Tibial nerve (tissue), 4 donors: ENCODE data around the gene FAM227A. TPM values are rescaled to one million over a fixed set of nuclear protein-coding genes. Genes with fewer than 3 reads are reported as not detected.

Source experiments
- DNase-seq, 2 donors: peaks; one replicate each; pipeline ENCODE4 v3.0.0-alpha.2; 2019; ENCODE audit warnings: low spot score in 2 of 2
- H3K27ac ChIP-seq, 4 donors: fragments of 200-600 bp; sonication (generic) in 3 of 4; one replicate each; pipeline ENCODE4 v1.5.1; 2017 to 2019; ENCODE audit warnings: mild to moderate bottlenecking in 1 of 4
- H3K27me3 ChIP-seq, 2 donors: fragments of 200-600 bp; sonication (generic) in 1 of 2; one replicate each; pipeline versions ENCODE4 v1.5.1 to v1.6.0; 2017 to 2019
- H3K36me3 ChIP-seq, 3 donors: fragments of 200-600 bp; sonication (generic); one replicate each; pipeline ENCODE4 v1.5.1; 2018 to 2019
- H3K4me1 ChIP-seq, 4 donors: fragments of 200-600 bp; sonication (generic) in 3 of 4; one replicate each; pipeline ENCODE4 v1.5.1; 2017 to 2019
- H3K4me3 ChIP-seq, 4 donors: fragments of 200-600 bp; sonication (generic) in 3 of 4; one replicate each; pipeline ENCODE4 v1.5.1; 2017 to 2019; ENCODE audit warnings: mild to moderate bottlenecking in 1 of 4, moderate library complexity in 1 of 4
- H3K9me3 ChIP-seq, 4 donors: fragments of 200-600 bp; sonication (generic) in 3 of 4; one replicate each; pipeline ENCODE4 v1.5.1; 2017 to 2019
- CTCF ChIP-seq, 5 experiments: fragments of 200-600 bp in 3 of 5; fragments of 450-650 bp in 2 of 5; sonication (generic) in 3 of 5; IDR thresholded peaks; one replicate each; pipeline ENCODE4 v1.5.1; 2016 to 2019; ENCODE audit warnings: antibody characterized with exemption in 5 of 5, mild to moderate bottlenecking in 3 of 5, moderate library complexity in 2 of 5
- EP300 ChIP-seq, 2 donors: sonication (generic); formaldehyde crosslinking; IDR thresholded peaks; one replicate each; pipeline ENCODE4 v1.6.1; 2017; ENCODE audit warnings: antibody characterized with exemption in 2 of 2, mild to moderate bottlenecking in 1 of 2
- POLR2A ChIP-seq, 2 donors: fragments of 450-650 bp; IDR thresholded peaks; one replicate each; pipeline ENCODE4 v1.6.1; 2017; ENCODE audit warnings: antibody characterized with exemption in 2 of 2, mild to moderate bottlenecking in 2 of 2, moderate library complexity in 2 of 2
- WGBS, 2 donors: methylation state at CpG; one replicate each; pipeline ENCODE4 v1.1.5; 2018; 5-methylcytosine and 5-hydroxymethylcytosine counted together
- total RNA-seq, 4 donors: library from RNA; depleted of rRNA; stranded (reverse); fragments of >200 nt; gene quantifications; one replicate each; pipeline ENCODE4 v1.1.0, GENCODE V29; 2016

Gene FAM227A
- total RNA-seq, result 10 to 100 TPM in 2 of 4 donors, 1 to 10 TPM in 2; 1.3 to 10.2 (median 6.7) TPM

- peak within 1 kb of the TSS; percentile 77 to 98 (median 87) for H3K27ac ChIP-seq
- no peaks in the 10 kb centered on the region for H3K27me3 ChIP-seq
- WGBS, 2 donors, result 0 to 1% methylated on average over 33 to 52 of the region's 66 CpGs
- peak; percentile 73 to 77 for DNase-seq
- peak within 1 kb of the TSS; percentile 59 to 98 (median 84) for H3K4me3 ChIP-seq
- no peaks in the 10 kb centered on the region for H3K9me3 ChIP-seq
- peaks cover 0 to 28% (median 2%) of the 10 kb centered on the region in 4 donors for H3K4me1 ChIP-seq
- peaks cover 0 to 12% (median 2%) of the 10 kb centered on the region in 3 donors for H3K36me3 ChIP-seq
- TF ChIP-seq EP300 (IDR thresholded peaks at IDR 0.05) (peak; percentile 80 to 86), CTCF (IDR thresholded peaks at IDR 0.05) (peak in 2 of 5 experiments; percentile 27 to 55), POLR2A (IDR thresholded peaks at IDR 0.05) (peak; percentile 6 to 70)
Observed at GRCh38 chr22:38656256-38657044, at the start of gene FAM227A, which contains the start of gene CBY1. FAM227A (minus strand) TSS chr22:38656392; CDS start chr22:38650168, 6,224 bp downstream. CBY1 (plus strand) TSS chr22:38656638; CDS start chr22:38668055, 11,417 bp downstream.

GRCh38 chr22:38705235-38706100, 49.3 kb upstream of the FAM227A start, which contains the start of gene GTPBP1:
GTPBP1 (plus strand) TSS chr22:38705944; CDS start chr22:38705956, 12 bp downstream.
- 0 to 1% methylated on average over 50 to 54 of the region's 55 CpGs for WGBS, 2 donors
- peak; percentile 83 to 97 for TF ChIP-seq POLR2A (IDR thresholded peaks at IDR 0.05)
- peak; percentile 90 to 92 for TF ChIP-seq EP300 (IDR thresholded peaks at IDR 0.05)
- peak in 4 of 5 experiments; percentile 5 to 44 (median 19) for TF ChIP-seq CTCF (IDR thresholded peaks at IDR 0.05)
- H3K36me3 ChIP-seq, result peaks cover 0 to 11% (median 0%) of the 10 kb centered on the region in 3 donors
- peak within 1 kb of the TSS; percentile 66 to 100 (median 95) for H3K4me3 ChIP-seq
- H3K4me1 ChIP-seq, result peaks cover 0 to 44% (median 26%) of the 10 kb centered on the region in 4 donors
- peak within 1 kb of the TSS; percentile 93 to 99 (median 96) for H3K27ac ChIP-seq
- H3K27me3 ChIP-seq, result no peaks in the 10 kb centered on the region
- H3K9me3 ChIP-seq, result no peaks in the 10 kb centered on the region
- peak; percentile 98 to 99 for DNase-seq

- Histone ChIP-seq H3K4me3 (peak overlapping the region; percentile 15 to 49 (median 30)), H3K27me3 (no peaks in the 10 kb centered on the region), H3K36me3 (peaks cover 0 to 5% (median 0%) of the 10 kb centered on the region in 3 donors), H3K4me1 (peaks cover 0 to 47% (median 28%) of the 10 kb centered on the region in 4 donors), H3K27ac (peak overlapping the region; percentile 79 to 94 (median 88)), H3K9me3 (no peaks in the 10 kb centered on the region)
- DNase-seq, result no peak
- WGBS, 2 donors, result 8 to 12% methylated on average over 10 of the region's 10 CpGs
- TF ChIP-seq EP300 (IDR thresholded peaks at IDR 0.05) (no peak), POLR2A (IDR thresholded peaks at IDR 0.05) (no peak), CTCF (IDR thresholded peaks at IDR 0.05) (no peak)
Observed at GRCh38 chr22:38704654-38705234, 48.6 kb upstream of the FAM227A start.

- H3K4me1 ChIP-seq, result peaks cover 0 to 57% (median 43%) of the 10 kb centered on the region in 4 donors
- peak; percentile 94 to 96 for DNase-seq
- peak within 1 kb of the TSS; percentile 58 to 94 (median 88) for H3K4me3 ChIP-seq
- H3K27me3 ChIP-seq, result no peaks in the 10 kb centered on the region
- peaks cover 0 to 11% (median 0%) of the 10 kb centered on the region in 3 donors for H3K36me3 ChIP-seq
- peak within 1 kb of the TSS; percentile 90 to 99 (median 99) for H3K27ac ChIP-seq
- WGBS, 2 donors, result 1% methylated on average over 38 to 40 of the region's 94 CpGs
- no peaks in the 10 kb centered on the region for H3K9me3 ChIP-seq
- TF ChIP-seq EP300 (IDR thresholded peaks at IDR 0.05) (peak; percentile 95 to 99), CTCF (IDR thresholded peaks at IDR 0.05) (peak in 2 of 5 experiments; percentile 59 to 75), POLR2A (IDR thresholded peaks at IDR 0.05) (peak; percentile 99 to 100)
Observed at GRCh38 chr22:38700789-38701628, 44.8 kb upstream of the FAM227A start, which contains the start of gene JOSD1. JOSD1 (minus strand) TSS chr22:38700943; CDS start chr22:38699987, 956 bp downstream.
